GM15510 (cell line): Measurements from ENCODE around the gene ZNF865.

Source experiments
- POLR2A ChIP-seq: IDR thresholded peaks from 3 replicates; pipeline ENCODE4 v1.6.1; 2011; ENCODE audit warnings: borderline replicate concordance; ENCODE audit not compliant: insufficient read length; ENCODE audit errors: extremely low read depth

ZNF865 gene

DNA sequence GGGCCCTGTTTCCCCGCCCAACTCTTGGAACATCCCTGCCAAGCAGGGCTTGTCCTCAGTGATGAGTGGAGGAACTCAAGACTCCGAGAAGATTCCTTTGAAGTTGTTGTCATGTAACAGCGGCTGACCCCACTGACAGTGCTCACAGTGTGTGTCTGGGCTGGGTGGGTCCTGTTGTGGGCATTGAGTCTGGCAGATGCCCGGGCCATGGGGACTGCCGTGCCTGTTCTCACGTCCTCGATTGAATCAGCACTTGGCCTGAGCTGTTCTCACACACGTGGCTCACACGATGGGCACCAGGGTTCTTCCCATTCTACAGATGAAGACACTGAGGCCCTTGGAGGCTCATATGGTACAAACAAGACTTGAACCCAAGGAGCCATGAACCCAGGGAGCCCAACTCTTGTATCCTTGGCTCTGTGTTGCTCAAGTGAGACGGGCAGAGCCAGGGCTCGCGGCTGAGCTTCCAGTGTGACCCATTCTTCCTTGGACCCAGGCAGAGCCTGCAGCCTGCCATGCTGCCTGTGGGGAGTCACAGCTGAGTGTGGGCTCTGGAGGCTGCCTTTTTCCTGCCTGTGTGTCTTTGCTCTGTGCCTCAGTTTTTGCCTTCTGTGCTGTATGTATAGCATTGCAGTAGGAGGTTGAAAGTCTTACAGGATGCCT lies 61.0 kb downstream of the ZNF865 start:
- TF ChIP-seq POLR2A, result no peak
